ENCODE data around the gene PELO.
"Not testable (repeated sequence)": the region's sequence is repeated elsewhere in the genome, so short reads cannot be mapped to it uniquely, and the experiment has no call there.

Gene PELO, protein sequence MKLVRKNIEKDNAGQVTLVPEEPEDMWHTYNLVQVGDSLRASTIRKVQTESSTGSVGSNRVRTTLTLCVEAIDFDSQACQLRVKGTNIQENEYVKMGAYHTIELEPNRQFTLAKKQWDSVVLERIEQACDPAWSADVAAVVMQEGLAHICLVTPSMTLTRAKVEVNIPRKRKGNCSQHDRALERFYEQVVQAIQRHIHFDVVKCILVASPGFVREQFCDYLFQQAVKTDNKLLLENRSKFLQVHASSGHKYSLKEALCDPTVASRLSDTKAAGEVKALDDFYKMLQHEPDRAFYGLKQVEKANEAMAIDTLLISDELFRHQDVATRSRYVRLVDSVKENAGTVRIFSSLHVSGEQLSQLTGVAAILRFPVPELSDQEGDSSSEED

DNA sequence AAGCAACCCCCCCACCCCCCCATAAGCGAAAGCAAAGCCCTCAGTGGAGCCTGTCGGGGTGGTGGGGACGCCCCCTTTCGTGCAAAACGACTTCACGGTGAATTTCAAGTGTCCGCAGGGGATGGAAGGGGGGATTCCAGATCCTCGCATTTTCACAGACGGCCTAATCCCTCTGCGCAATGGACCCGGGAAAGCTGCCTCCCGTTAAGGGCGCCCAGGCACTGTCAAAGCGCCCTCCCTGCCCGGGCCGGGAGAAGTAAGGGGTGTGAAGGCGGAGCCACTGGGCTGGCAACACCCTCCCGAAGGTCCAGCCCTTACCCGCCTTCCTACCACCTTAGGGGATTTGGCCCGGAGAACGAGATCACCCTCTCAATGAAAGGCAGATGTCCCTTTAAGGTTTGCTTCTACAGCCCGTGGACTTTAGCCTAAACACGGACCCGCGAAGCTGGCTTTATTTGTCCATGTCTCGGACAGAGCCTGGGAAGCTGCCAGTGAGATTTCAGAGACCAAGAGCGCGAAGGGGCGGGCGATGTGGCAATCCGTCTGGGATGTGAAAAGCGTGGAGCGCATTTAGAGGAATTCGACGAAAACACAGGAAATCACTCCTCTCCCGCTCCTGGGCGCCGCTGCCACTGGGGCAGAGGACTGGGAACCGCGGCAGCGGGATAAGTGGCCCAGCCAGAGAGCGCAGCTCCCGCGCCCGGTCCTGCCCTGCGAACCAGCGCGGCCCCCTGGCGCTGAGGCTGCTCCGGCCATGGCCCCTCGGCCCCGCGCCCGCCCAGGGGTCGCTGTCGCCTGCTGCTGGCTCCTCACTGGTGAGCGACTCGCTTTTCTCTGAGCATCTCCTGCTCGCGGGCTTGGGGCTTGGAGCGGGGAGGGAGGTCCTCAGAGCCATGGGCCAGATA lies at the start of gene PELO, which contains the start of gene ITGA1:
Gene PELO (plus strand): TSS at position 317 of the 905 bp plus-strand sequence. CDS start 12,479 bp downstream, outside the sequence.
Gene ITGA1 (plus strand): TSS at position 317 of the 905 bp plus-strand sequence. CDS start 438 bp downstream, at position 755.
- peak; percentile 36 for DNase-seq (ENCODE audit: low spot score)

DNA sequence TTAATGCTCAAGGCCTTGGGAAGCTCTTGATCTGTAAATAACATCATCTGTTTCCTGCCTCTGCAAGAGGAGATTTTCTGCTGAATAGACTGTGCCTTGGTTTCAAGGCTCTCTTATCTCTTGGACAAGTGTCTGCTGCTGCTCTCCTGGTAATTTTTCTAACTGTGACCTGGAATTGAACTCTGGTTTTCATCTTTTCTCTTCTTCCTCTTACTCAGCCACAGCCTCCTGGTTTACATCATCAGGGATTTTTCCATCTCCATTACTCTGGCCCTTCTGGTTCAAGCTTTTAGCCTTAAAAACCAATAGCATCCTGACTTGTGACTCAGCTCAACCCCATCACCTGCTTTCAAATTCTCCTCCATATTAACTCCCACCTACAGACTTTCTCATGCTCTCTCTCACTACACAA lies 49.6 kb upstream of the PELO start:
- DNase-seq (ENCODE audit: low spot score) = no peak

DNA sequence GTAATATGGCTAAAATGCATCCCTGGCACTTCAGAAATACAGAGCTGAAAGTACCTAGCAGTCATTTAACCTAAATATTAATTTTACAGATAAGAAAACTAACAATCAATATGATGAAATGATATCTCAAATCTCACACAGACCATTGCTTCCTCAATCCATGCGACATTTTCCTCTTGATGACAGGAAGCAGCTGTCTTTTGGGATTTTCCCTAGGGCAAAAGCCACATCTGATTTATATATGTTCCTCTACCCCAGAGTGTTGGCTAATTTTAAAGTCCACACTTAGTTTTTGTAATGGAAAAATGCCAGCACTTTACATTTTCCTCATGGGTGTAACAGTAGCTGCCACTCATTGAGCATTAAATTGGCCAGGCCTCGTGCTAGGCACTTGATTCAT lies 47.7 kb upstream of the PELO start:
- no peak for DNase-seq (ENCODE audit: low spot score)

DNA sequence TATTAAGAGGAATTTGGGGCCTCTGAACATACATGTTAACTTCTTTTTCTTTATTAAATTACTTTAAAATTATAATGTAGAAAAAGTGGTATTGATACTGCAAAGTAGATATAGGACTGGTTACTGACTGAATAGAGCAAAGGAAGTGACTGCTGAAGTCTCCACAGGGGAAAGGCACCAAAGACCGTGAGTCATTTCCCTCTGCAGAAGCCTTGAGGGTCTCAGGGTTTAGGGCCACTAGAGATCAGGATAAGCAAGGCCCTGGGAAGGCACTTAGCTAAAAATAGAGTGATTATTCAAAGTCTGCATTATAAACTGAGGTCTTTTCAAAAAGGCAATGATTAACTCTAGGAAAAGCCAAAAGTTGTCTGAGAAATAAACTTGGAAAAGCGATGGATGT lies 44.7 kb upstream of the PELO start:
- no peak for DNase-seq (ENCODE audit: low spot score)

DNA sequence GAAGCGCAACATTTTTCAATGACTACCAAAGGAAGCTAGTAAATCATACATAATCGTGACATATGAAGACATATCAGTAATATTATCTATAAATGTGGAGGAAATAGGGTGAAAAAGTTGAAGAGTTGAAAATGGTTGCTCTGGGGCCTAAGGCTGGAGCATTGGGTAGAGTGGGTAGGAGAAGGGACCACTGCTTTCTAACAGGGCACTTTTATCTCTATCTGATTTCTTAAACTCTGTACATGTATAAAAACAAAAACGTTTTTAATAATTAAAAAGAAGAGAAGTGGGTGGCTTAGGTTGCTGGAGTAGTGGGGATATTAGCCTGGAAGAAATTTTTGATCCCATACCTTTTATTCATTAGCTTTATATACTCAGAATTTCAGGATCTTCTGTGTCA lies 44.2 kb upstream of the PELO start:
- no peak for DNase-seq (ENCODE audit: low spot score)

DNA sequence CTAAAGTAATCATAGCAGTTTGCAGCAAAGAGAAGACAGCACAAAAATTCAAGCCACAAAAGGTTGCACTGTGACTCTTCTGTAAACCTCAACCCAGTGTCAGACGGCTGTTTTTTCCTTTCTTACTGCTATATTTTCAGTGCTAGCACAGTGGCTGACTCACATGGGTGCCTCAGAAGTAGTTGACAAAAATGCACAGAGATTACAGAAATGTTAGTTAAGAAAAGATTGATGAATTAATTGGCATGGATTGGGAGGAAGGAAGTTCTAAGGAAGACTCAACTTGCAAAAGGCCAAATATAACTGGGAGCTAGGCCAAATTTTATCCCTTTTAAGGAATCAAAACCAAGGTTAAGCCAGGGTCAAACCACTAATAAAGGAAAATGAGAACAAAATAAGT lies 43.7 kb upstream of the PELO start:
- DNase-seq (ENCODE audit: low spot score) = no peak

DNA sequence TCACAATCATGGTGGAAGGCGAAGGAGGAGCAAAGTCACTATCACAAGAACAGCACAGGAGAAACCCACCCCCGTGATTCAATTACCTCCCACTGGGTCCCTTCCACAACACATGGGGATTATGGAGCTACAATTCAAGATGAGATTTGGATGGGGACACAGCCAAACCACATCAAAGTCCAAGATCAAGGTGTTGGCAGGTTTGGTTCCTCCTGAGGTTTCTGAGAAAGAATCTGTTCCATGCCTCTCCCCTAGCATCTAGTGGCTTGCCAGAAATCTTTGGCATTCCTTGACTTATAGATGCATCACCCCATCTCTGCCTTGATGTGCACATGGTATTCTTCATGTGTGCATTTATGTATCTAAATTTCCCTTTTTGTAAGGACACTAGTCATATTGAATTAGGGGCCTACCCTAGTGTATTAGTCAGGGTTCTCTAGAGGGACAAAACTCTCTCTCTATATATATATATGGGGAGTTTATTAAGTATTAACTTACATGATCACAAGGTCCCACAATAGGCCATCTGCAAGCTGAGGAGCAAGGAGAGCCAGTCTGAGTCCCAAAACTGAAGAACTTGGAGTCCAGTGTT lies 42.8 kb upstream of the PELO start:
- DNase-seq (ENCODE audit: low spot score) = not testable (repeated sequence)

DNA sequence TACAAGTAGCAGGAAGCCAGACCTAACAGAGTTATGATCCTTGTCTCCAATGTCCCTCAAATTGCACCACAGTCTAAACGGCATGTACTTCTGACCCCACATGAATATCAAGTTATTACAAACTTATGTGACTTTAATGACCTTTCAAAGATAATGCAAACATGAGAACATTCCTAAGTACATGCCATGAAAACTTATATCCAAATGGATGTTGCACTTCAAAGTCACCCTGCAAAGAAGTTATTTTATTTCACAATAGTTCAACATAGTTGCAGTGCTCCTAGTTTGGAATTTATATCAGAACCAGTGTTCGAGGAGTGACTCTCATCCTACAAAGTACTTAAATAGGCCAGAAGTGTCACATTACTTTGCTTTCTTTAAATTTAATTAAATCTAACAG lies 41.2 kb upstream of the PELO start:
- no peak for DNase-seq (ENCODE audit: low spot score)

DNA sequence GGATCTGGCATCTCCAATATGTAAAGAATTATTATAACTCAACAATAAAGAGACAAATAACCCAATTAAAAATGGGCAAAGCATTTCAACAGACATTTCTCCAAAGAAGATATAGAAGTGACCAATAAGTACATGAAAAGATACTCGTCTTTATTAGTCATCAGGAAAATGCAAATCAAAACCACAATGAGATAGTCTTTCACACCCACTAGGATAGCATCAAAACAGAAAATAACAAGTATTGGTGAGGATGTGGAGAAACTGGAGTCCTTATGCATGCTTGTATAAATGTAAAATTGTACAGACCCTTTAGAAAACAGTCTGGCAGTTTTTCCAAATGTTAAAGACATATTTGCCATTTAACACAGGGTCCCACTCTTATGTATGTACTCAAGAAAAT lies 39.1 kb upstream of the PELO start:
- DNase-seq (ENCODE audit: low spot score) = no peak

DNA sequence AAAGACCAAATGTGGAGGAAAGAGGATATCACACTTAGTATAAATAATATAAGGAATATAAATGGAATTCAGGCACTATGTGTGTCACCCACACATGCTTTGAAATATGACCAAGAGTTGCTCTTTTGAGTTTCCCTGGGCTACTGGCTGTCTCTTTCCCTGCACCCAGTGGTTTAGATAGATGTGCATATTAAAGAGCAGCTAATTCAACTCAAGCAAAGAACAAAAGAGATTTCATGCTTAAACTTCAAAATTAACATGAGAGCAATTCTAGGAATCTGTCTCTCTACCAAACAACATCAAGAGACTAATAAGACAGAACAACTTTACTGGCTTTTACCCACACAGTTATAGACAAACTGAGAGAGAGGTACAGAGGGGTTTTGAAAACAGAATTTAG lies 38.0 kb upstream of the PELO start:
- no peak for DNase-seq (ENCODE audit: low spot score)

DNA sequence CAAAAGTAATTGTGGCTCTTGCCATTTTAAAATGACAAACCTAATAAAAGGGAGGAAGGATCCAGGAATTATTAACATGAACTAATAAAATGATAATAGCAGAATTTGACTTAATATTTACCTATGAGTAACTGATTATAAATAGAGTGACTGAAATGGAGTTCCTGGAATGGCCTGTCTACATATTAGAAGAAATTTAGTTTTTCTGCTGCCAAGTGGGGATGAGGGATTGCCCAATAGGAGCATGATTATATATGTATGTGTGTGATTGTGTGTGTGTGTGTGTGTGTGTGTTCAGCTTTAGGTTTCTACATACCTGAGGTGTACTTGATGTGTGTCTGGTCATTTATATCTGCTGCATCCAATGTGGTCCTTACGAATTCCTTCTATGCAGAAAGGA lies 36.6 kb upstream of the PELO start:
- no peak for DNase-seq (ENCODE audit: low spot score)

DNA sequence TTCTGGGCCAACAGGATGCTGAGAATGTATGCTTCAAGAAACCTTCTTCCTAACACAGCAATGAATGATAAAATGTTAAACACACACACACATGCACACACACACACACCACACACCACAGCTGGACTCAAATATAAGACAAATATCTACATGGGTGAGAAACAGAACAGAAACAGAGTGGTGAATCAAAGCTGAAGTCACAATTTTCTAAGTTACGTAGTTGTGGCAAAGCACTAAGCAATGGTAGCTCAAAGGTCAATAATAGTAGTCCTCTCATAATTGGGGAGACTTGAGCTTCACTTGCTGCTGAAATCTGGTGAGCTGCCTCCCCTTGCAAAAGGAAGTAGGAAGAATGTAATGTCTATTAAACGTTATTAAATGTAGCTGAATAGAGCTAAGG lies 33.7 kb upstream of the PELO start:
- DNase-seq (ENCODE audit: low spot score) = no peak

DNA sequence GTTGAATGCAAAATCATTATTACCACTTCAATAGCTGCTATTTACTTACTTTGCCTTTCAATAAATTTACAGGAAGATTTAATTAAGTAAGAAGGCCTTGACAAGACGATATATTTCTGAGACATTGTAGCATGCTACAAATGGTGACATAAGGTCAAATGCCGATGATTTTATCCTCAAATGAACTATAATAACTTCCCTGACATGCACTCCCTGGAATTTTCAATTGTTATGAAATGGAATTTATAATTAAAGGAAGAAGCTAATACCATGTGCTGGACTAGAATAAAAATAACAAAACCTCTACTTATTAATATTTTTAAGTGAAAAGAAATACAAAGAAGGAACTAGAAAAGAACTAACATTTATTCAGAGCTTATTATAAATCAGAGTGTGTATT lies 30.2 kb upstream of the PELO start:
- DNase-seq (ENCODE audit: low spot score) = no peak

DNA sequence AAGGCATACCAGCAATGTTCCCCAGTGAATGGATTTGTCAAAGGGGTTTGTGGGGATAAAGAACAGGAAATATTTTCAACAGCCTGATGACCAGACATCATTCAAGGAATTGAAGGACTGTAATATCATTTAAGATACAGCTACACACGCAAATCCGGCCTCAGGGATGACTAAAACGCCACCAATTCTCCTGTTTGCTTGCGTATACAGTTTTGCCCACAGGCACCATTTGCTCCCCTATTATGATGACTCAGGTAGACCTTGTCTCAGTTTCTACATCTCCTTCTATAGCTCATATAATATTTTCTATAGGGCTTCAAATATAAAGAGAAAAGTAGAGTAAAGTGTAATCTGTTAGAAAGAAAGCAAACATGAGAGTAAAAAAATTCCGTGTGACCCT lies 29.7 kb upstream of the PELO start:
- DNase-seq (ENCODE audit: low spot score) = no peak

DNA sequence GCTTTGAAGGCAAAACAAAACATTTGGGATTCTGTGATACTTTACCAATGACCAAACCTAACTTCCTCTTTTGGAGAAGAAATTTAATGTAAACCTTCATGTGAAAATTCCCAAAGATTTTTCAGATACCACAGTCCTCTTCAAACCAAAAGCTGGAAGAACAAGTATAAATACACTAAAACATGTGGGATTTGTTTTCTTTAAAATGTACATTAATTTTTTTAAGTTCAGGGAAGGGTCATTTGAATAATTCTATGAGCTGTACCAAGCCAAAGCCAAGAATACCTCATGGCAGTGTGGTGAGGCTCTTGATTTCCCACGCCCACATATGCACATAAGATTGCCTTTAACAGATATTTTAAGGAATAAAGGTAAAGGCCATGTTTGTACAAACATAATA lies 28.4 kb upstream of the PELO start:
- DNase-seq (ENCODE audit: low spot score) = no peak

DNA sequence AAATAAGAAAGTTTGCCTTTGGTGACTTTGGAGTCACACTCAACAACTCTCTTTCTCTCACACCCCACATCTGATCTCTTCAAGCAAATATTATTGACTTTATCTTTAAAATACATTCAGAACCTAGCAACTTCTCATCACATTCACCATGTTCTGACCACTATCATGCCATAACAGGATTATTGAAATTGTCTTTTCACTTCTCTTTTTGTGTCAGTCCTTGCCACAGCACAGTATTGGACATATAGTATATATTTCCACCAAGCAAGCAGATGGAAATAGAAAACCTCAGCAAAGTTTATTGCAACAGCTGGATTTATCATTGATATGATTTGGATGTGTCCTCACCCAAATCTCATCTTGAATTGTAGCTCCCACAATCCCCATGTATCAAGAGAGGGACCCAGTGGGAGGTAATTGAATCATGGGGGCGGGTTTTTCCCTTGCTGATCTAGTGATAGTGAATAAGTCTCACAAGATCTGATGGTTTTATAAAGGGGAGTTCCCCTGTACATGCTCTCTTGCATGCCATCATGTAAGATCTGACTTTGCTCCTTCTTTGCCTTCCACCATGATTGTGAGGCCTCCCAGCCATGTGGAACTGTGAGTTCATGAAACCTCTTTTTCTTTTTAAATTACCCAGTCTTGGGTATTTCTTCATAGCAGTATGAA lies 26.9 kb upstream of the PELO start:
- DNase-seq (ENCODE audit: low spot score) = no peak

DNA sequence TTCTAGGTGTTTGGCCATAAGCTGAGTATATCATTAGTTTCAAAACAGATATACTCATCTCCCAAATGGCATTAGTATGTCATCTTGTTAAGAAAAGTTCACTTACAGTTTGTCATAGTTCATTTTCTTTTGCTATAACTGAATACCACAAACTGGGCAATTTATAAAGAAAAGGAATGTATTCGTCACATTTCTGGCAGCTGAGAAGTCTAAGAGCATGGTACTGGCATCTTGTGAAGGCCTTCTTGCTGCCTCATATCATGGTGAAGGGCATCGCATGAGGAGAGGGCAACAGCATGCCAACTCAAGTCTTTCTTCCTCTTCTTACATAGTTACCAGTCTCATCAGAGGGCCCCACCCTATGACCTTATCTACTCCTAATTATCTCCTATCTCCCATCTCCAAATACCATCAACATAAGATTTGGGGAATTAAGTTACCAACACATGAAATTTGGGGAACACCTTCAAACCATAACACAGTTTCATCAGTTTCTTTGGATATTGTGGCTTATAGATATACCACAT lies 20.4 kb upstream of the PELO start:
- no peak for DNase-seq (ENCODE audit: low spot score)

DNA sequence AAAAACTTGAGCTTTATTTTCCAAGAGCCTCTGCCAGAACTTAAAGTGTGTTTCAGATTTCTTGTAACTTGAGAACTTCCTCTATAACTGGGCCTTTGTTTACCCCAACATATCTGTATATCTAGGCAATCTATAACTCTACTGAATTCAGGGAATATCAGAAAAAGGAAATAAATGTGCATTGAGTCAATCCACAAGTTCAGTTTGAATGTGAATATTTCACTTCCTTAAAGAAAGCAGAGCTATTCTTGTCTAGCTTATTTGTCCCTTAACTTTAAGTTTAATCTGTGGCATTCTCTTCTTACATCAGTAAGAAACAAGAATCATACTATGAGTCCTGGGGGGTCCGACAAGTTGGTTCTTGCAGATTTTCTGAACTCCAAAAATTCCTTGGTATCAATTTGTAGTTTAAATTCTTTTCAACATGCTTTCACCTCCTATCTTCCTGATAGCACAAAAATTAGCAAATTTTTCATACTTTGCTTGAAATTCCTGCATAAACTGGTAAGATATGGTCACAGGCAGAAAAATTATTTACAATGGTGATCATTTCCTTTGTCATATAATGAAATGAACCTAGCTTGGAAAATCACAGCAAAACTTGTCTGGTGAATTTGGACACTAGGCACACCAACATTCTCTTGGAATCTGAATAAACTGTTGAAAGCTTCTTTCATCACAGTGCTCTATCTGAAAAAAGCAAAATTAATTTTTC lies 19.8 kb upstream of the PELO start:
- DNase-seq (ENCODE audit: low spot score) = no peak

DNA sequence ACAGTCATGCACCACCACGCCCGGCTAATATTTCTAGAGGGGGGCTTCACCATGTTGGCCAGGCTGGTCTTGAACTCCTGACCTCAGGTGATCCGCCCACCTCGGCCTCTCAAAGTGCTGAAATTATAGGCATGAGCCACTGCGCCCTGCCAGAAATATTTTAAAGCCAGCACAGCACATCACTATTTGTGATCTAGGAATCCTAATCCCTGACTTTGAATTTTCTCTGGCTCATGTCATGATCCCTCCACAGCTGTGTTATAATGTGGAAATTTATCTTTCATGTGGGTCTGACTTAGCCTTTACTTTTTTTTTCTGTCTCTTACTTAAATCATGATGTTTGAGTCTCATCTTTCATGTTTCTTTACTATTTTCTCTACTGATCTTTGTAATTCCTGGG lies 18.7 kb upstream of the PELO start:
- no peak for DNase-seq (ENCODE audit: low spot score)

DNA sequence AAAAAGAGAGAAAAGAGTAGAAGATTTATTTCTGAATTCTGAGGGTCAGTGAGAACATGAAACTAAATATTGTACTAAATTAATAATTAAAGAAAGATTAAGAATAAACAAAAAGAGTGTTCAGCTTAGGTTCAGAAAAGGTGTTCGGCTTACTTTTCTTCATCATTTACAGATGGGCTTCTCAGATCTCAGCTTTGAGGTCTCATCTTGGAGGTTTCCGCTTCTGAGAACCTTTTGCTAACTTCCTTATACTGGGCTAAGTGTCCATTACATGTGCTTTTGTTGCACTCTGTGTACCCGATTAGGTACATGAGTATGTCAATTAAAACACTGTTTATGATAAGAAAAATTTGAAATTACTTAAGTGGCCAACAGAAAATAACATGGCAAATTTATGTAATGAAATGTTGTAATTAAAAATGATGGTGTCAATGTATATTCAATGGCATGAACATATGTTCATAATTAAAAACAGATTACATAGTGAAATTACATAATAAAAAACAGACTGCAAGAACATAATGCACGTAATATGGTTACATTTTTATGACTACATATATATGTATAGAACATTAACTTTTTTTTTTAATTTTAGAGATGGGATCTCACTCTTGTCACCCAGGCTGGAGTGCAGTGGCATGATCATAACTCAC lies 17.3 kb upstream of the PELO start:
- DNase-seq (ENCODE audit: low spot score) = no peak
